ENCODE results near the gene CPB2. TPM values are rescaled to one million over a fixed set of nuclear protein-coding genes. Genes with fewer than 3 reads are reported as not detected.
A peak's percentile ranks its signal among the peaks of the same experiment; 100 is the strongest.

The CPB2 gene
- total and polyA plus RNA-seq, 3 experiments from 2014 or later = not detected

DNA sequence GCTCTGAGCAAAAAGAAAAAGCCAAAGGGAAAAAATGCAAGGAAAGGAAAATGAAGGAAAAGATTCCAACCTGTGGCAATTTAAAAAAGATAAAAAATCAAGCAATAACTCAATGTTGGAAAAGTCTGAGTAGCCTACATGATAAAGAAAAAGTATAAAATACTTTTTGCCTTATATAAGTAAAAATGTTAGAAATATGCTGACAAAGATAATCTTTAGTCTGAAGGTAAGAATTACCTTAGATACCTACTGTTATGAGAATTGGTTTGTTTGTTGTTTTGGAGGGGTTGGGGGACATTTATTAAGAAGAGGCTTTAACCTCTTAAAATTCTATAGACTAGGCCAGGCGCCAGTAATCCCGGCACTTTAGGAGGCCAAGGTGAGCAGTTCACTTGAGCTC, 29.7 kb upstream of the CPB2 start:
- Mint-ChIP-seq H3K4me1 (peaks cover 34 to 69% (median 64%) of the 10 kb centered on the region in 3 donors), H3K36me3 (peaks cover 26 to 92% (median 28%) of the 10 kb centered on the region in 3 donors), H3K9me3 (no peaks in the 10 kb centered on the region), H3K4me3 (no peak overlapping the region), H3K27me3 (no peaks in the 10 kb centered on the region), H3K27ac (peak overlapping the region; percentile 48 to 93 (median 78))
- Histone ChIP-seq H3K4me1 (ENCODE audit: insufficient read depth, low read length) (no peaks in the 10 kb centered on the region), H3K9me3 (ENCODE audit: low read length) (no peaks in the 10 kb centered on the region), H3K27ac (ENCODE audit: low read depth, low read length) (no peak overlapping the region), H3K36me3 (ENCODE audit: insufficient read depth, low read length) (peaks cover 88% of the 10 kb centered on the region), H3K4me3 (ENCODE audit: low read length) (no peak overlapping the region), H3K27me3 (ENCODE audit: insufficient read depth, low read length, poor library complexity, severe bottlenecking) (no peaks in the 10 kb centered on the region)
- POLR2A ChIA-PET = interaction anchor here (1.0 kb wide), 1 partner anchor 11 kb away, joined by 3 read pairs; no protein-coding TSS in a partner anchor
- no peak for DNase-seq
- CTCF ChIA-PET = no interaction called here

DNA sequence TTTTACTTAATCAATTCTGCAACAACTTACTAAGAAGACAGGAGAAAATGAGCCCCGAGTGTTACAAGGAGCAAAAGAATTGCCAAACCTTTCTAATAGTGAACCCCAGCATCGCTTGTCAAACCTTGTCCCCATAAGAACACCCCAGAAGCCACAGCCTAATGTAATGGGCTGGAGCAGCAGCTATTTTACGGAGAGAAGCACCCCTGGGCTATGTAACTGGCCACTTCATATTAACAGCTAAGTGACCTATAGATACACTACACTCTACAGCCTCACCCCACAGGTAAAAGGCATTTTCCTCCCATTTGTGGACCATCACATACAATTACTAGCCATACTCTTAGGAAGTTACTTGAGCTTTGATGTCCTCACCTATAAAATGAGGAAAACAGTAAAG, 27.3 kb upstream of the CPB2 start:
- peaks cover 32 to 96% (median 34%) of the 10 kb centered on the region in 3 donors for H3K36me3 Mint-ChIP-seq
- peak overlapping the region in 7 of 8 donors; percentile 62 to 94 (median 78) for H3K27ac Mint-ChIP-seq
- no peaks in the 10 kb centered on the region for H3K9me3 Mint-ChIP-seq
- ChIA-PET CTCF (interaction anchor here (1.1 to 1.2 kb wide), 2 partner anchors 36 to 189 kb away, joined by 3 read pairs; no protein-coding TSS in a partner anchor), POLR2A (interaction anchor here (0.6 kb wide), 1 partner anchor 78 kb away, joined by 3 read pairs; no protein-coding TSS in a partner anchor)
- Histone ChIP-seq H3K4me1 (ENCODE audit: insufficient read depth, low read length) (no peaks in the 10 kb centered on the region), H3K27me3 (ENCODE audit: insufficient read depth, low read length, poor library complexity, severe bottlenecking) (no peaks in the 10 kb centered on the region), H3K4me3 (ENCODE audit: low read length) (no peak overlapping the region), H3K36me3 (ENCODE audit: insufficient read depth, low read length) (peaks cover 79% of the 10 kb centered on the region), H3K9me3 (ENCODE audit: low read length) (no peaks in the 10 kb centered on the region), H3K27ac (ENCODE audit: low read depth, low read length) (no peak overlapping the region)
- H3K4me1 Mint-ChIP-seq = peaks cover 34 to 62% (median 59%) of the 10 kb centered on the region in 3 donors
- no peak for DNase-seq
- H3K4me3 Mint-ChIP-seq = peak overlapping the region in 2 of 7 donors; percentile 32 to 49
- no peaks in the 10 kb centered on the region for H3K27me3 Mint-ChIP-seq

- H3K4me3 Mint-ChIP-seq = peak overlapping the region in 1 of 7 donors; percentile 32
- no peaks in the 10 kb centered on the region for H3K4me1 ChIP-seq (ENCODE audit: insufficient read depth, low read length)
- H3K27ac ChIP-seq (ENCODE audit: low read depth, low read length) = no peak overlapping the region
- DNase-seq = no peak
- peaks cover 35 to 96% (median 37%) of the 10 kb centered on the region in 3 donors for H3K36me3 Mint-ChIP-seq
- H3K9me3 Mint-ChIP-seq = no peaks in the 10 kb centered on the region
- no peaks in the 10 kb centered on the region for H3K27me3 ChIP-seq (ENCODE audit: insufficient read depth, low read length, poor library complexity, severe bottlenecking)
- POLR2A ChIA-PET = interaction anchor here (0.6 kb wide), 1 partner anchor 78 kb away, joined by 3 read pairs; no protein-coding TSS in a partner anchor
- CTCF ChIA-PET = interaction anchor here (1.1 to 1.2 kb wide), 2 partner anchors 36 to 190 kb away, joined by 3 read pairs; no protein-coding TSS in a partner anchor
- peak overlapping the region in 7 of 8 donors; percentile 50 to 94 (median 80) for H3K27ac Mint-ChIP-seq
- no peaks in the 10 kb centered on the region for H3K27me3 Mint-ChIP-seq
- no peaks in the 10 kb centered on the region for H3K9me3 ChIP-seq (ENCODE audit: low read length)
- H3K36me3 ChIP-seq (ENCODE audit: insufficient read depth, low read length) = peaks cover 80% of the 10 kb centered on the region
- peaks cover 36 to 62% (median 62%) of the 10 kb centered on the region in 3 donors for H3K4me1 Mint-ChIP-seq
- H3K4me3 ChIP-seq (ENCODE audit: low read length) = no peak overlapping the region
Observed at GRCh38 chr13:46131705-46132104, 26.9 kb upstream of the CPB2 start.

DNA sequence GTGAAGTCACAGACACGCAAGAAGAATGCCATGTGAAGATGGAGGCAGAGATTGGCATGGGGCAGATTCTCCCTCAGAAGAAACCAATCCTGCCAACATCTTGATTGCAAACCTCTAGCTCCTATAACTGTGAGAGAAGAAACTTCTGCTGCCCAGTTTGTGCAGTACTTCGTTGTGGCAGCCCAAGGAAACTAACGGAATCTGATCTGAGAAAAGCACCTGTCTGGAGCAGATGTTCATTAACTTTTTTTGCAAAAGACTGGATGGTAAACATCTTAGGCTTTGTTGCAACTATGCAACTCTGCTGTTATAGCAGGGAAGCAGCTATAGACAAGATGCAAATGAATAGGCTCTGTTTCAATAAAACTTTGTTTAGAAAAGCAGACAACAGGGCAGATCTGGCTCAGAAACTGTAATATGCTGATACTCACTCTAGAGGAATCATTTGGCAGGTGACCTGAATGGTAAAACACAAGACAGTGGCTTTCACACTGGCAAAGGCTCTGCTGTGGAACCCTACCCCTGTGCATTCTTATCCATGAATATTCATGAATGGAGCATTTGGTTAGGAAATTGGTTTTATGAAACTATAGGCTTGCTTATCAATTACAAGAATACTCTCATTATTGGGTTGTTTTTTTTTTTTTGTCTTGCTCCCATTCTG, 25.3 kb upstream of the CPB2 start:
- H3K4me1 Mint-ChIP-seq = peaks cover 38 to 64% (median 63%) of the 10 kb centered on the region in 3 donors
- ChIA-PET POLR2A (interaction anchor here (0.8 kb wide), 1 partner anchor 52 kb away, joined by 3 read pairs; the partner anchor contains the start of gene LCP1), CTCF (interaction anchor here (1.2 kb wide), 1 partner anchor 19 kb away, joined by 3 read pairs; no protein-coding TSS in a partner anchor)
- H3K36me3 Mint-ChIP-seq = peaks cover 30 to 90% (median 36%) of the 10 kb centered on the region in 3 donors
- Histone ChIP-seq H3K36me3 (ENCODE audit: insufficient read depth, low read length) (peaks cover 72% of the 10 kb centered on the region), H3K4me3 (ENCODE audit: low read length) (no peak overlapping the region), H3K9me3 (ENCODE audit: low read length) (no peaks in the 10 kb centered on the region), H3K4me1 (ENCODE audit: insufficient read depth, low read length) (peaks cover 14% of the 10 kb centered on the region), H3K27me3 (ENCODE audit: insufficient read depth, low read length, poor library complexity, severe bottlenecking) (no peaks in the 10 kb centered on the region), H3K27ac (ENCODE audit: low read depth, low read length) (no peak overlapping the region)
- no peak for DNase-seq
- H3K27me3 Mint-ChIP-seq = no peaks in the 10 kb centered on the region
- no peaks in the 10 kb centered on the region for H3K9me3 Mint-ChIP-seq
- H3K27ac Mint-ChIP-seq = peak overlapping the region in 6 of 8 donors; percentile 19 to 76 (median 64)
- H3K4me3 Mint-ChIP-seq = no peak overlapping the region

DNA sequence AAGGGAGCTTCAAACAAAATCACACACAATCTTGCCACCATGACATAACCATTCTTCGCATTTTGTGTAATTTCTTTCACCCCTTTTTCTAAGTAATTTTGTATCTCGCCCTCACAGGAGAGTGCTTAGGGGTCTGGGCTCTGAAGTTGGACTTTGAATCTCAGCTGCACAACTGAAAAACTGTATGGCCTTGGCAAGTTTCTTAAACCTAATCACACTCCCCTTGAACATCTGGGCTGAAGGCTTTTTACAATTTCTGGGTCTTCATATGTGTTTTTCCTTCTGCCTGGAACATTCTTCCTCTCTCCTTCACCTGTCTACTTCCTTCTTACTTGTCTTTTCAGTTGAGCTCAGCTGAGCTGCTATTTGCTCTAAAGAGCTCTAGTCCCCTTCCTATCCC, 24.3 kb upstream of the CPB2 start:
- Histone ChIP-seq H3K9me3 (ENCODE audit: low read length) (no peaks in the 10 kb centered on the region), H3K27me3 (ENCODE audit: insufficient read depth, low read length, poor library complexity, severe bottlenecking) (no peaks in the 10 kb centered on the region), H3K4me3 (ENCODE audit: low read length) (no peak overlapping the region), H3K36me3 (ENCODE audit: insufficient read depth, low read length) (peaks cover 66% of the 10 kb centered on the region), H3K4me1 (ENCODE audit: insufficient read depth, low read length) (peaks cover 24% of the 10 kb centered on the region), H3K27ac (ENCODE audit: low read depth, low read length) (no peak overlapping the region)
- no peak for DNase-seq
- Mint-ChIP-seq H3K9me3 (no peaks in the 10 kb centered on the region), H3K4me3 (no peak overlapping the region), H3K27ac (peak overlapping the region in 6 of 8 donors; percentile 20 to 76 (median 69)), H3K36me3 (peaks cover 30 to 82% (median 34%) of the 10 kb centered on the region in 3 donors), H3K4me1 (peaks cover 45 to 69% (median 66%) of the 10 kb centered on the region in 3 donors), H3K27me3 (no peaks in the 10 kb centered on the region)
- ChIA-PET CTCF (interaction anchor here (1.2 to 1.6 kb wide), 3 partner anchors 20 to 192 kb away, joined by 3 to 6 read pairs (median 3); no protein-coding TSS in a partner anchor), POLR2A (no interaction called here)

DNA sequence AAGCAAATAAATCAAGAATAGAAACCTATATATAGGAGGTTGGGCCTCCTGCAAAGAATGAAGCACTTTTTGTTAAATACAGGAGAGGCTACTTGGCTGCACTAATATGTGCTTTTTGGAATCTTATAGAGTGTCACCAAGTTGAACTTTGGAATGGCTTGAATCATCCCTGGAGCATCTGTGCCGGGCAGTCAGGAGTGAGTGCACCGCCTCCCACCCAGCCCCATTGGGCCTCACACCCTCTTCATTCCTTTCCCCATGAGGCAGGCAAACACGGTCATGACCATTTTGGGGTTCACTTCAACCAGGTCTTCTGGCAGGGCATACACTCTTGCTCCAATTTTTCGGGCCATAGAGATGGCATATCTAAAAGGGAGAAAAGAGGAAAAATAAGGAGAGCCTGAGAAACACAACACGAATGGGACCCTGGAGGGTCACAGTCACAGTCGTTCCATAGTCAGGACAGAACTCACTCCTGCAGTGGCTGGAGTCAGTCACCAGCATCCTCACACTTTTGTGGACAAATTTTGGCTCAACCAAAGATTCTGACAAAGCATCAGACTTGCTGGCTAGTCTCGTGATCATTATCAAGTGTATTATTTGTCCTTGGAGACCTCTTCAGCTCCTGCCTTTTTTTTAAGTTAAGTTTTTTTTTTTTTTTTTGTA, 22.7 kb upstream of the CPB2 start:
- H3K27ac Mint-ChIP-seq = peak overlapping the region; percentile 58 to 93 (median 65)
- no peak for DNase-seq
- H3K4me3 ChIP-seq (ENCODE audit: low read length) = no peak overlapping the region
- peaks cover 35% of the 10 kb centered on the region for H3K4me1 ChIP-seq (ENCODE audit: insufficient read depth, low read length)
- peaks cover 25 to 67% (median 28%) of the 10 kb centered on the region in 3 donors for H3K36me3 Mint-ChIP-seq
- no peak overlapping the region for H3K4me3 Mint-ChIP-seq
- peaks cover 48 to 69% (median 69%) of the 10 kb centered on the region in 3 donors for H3K4me1 Mint-ChIP-seq
- ChIA-PET CTCF (interaction anchor here (1.0 to 2.1 kb wide), 6 partner anchors 12 to 192 kb away, joined by 3 to 10 read pairs (median 7); no protein-coding TSS in a partner anchor), POLR2A (interaction anchor here (1.1 kb wide), 1 partner anchor 15 kb away, joined by 3 read pairs; no protein-coding TSS in a partner anchor)
- H3K27me3 Mint-ChIP-seq = no peaks in the 10 kb centered on the region
- H3K27ac ChIP-seq (ENCODE audit: low read depth, low read length) = no peak overlapping the region
- H3K36me3 ChIP-seq (ENCODE audit: insufficient read depth, low read length) = peaks cover 52% of the 10 kb centered on the region
- H3K9me3 ChIP-seq (ENCODE audit: low read length) = no peaks in the 10 kb centered on the region
- H3K9me3 Mint-ChIP-seq = no peaks in the 10 kb centered on the region
- H3K27me3 ChIP-seq (ENCODE audit: insufficient read depth, low read length, poor library complexity, severe bottlenecking) = no peaks in the 10 kb centered on the region

GRCh38 chr13:46126552-46127357, 21.9 kb upstream of the CPB2 start:
- Mint-ChIP-seq H3K9me3 (no peaks in the 10 kb centered on the region), H3K4me3 (peak overlapping the region in 1 of 7 donors; percentile 28), H3K4me1 (peaks cover 44 to 67% (median 65%) of the 10 kb centered on the region in 3 donors), H3K36me3 (peaks cover 20 to 59% (median 26%) of the 10 kb centered on the region in 3 donors), H3K27ac (peak overlapping the region; percentile 48 to 94 (median 71)), H3K27me3 (no peaks in the 10 kb centered on the region)
- peak; percentile 40 to 69 (median 45) for DNase-seq
- CTCF ChIA-PET = interaction anchor here (0.7 to 2.1 kb wide), 21 partner anchors 10 to 195 kb away, joined by 3 to 10 read pairs (median 4); no protein-coding TSS in a partner anchor
- H3K4me3 ChIP-seq (ENCODE audit: low read length) = no peak overlapping the region
- POLR2A ChIA-PET = interaction anchor here (0.7 to 1.1 kb wide), 2 partner anchors 16 to 169 kb away, joined by 3 read pairs; no protein-coding TSS in a partner anchor
- H3K36me3 ChIP-seq (ENCODE audit: insufficient read depth, low read length) = peaks cover 45% of the 10 kb centered on the region
- H3K27ac ChIP-seq (ENCODE audit: low read depth, low read length) = no peak overlapping the region
- peaks cover 37% of the 10 kb centered on the region for H3K4me1 ChIP-seq (ENCODE audit: insufficient read depth, low read length)
- no peaks in the 10 kb centered on the region for H3K27me3 ChIP-seq (ENCODE audit: insufficient read depth, low read length, poor library complexity, severe bottlenecking)
- H3K9me3 ChIP-seq (ENCODE audit: low read length) = no peaks in the 10 kb centered on the region

Measured in CD8-positive, alpha-beta memory T cell (primary cell).